ENCODE measurements around the gene CUL9. TPM values are rescaled to one million over a fixed set of nuclear protein-coding genes. Genes with fewer than 3 reads are reported as not detected.
A peak's percentile ranks its signal among the peaks of the same experiment; 100 is the strongest.

Gene CUL9
- total RNA-seq, 1 donor from 2014 or later, result 57.0 TPM

DNA sequence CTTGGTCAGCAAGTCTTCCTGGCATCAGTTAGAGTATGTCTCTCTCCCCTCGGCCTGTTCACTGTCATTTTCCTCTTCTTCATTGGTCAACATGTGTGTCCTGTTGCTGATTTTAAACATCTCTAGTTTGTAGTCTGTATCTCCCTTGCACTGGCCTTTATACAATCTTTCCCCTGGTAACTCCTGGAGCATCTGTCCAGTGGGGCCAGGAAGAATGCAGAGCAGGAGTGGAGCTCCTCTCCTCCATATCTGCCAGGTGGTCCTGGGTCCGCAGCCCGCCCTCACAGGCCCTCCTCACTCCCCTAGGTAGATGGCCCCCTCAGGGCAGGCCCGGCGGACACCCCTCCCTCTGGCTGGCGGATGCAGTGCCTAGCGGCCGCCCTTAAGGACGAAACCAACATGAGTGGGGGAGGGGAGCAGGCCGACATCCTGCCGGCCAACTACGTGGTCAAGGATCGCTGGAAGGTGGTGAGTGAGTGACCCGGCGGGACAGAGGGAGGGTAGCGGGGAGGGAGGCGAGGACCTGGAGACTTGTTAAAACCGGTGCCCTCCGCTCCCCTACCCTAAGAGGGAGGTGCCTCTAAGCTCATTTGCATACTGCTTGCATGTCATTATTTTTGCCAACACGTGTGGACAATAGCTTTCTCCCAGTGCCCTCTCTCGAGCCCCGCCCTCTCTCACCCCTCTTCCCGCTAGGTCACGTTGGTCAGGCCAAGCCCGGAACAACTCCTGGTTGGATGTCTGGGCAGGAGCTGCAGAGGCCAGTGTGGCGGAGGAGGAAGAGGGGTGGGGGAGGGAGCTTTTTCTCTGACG, 64.5 kb downstream of the CUL9 start:
- Mint-ChIP-seq H3K27me3 (peaks cover 18% of the 10 kb centered on the region), H3K4me1 (ENCODE audit: low read depth) (peaks cover 9% of the 10 kb centered on the region), H3K36me3 (ENCODE audit: insufficient read depth) (no peaks in the 10 kb centered on the region), H3K9me3 (ENCODE audit: low read depth) (no peaks in the 10 kb centered on the region), H3K4me3 (ENCODE audit: low read depth) (no peak overlapping the region), H3K27ac (peak overlapping the region; percentile 95)
- TF ChIP-seq, protein P1, sequence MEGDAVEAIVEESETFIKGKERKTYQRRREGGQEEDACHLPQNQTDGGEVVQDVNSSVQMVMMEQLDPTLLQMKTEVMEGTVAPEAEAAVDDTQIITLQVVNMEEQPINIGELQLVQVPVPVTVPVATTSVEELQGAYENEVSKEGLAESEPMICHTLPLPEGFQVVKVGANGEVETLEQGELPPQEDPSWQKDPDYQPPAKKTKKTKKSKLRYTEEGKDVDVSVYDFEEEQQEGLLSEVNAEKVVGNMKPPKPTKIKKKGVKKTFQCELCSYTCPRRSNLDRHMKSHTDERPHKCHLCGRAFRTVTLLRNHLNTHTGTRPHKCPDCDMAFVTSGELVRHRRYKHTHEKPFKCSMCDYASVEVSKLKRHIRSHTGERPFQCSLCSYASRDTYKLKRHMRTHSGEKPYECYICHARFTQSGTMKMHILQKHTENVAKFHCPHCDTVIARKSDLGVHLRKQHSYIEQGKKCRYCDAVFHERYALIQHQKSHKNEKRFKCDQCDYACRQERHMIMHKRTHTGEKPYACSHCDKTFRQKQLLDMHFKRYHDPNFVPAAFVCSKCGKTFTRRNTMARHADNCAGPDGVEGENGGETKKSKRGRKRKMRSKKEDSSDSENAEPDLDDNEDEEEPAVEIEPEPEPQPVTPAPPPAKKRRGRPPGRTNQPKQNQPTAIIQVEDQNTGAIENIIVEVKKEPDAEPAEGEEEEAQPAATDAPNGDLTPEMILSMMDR (IDR thresholded peaks at IDR 0.05; ENCODE audit: unreplicated experiment), result no peak
- DNase-seq (ENCODE audit: low spot score, unreplicated experiment), result peak; percentile 61

DNA sequence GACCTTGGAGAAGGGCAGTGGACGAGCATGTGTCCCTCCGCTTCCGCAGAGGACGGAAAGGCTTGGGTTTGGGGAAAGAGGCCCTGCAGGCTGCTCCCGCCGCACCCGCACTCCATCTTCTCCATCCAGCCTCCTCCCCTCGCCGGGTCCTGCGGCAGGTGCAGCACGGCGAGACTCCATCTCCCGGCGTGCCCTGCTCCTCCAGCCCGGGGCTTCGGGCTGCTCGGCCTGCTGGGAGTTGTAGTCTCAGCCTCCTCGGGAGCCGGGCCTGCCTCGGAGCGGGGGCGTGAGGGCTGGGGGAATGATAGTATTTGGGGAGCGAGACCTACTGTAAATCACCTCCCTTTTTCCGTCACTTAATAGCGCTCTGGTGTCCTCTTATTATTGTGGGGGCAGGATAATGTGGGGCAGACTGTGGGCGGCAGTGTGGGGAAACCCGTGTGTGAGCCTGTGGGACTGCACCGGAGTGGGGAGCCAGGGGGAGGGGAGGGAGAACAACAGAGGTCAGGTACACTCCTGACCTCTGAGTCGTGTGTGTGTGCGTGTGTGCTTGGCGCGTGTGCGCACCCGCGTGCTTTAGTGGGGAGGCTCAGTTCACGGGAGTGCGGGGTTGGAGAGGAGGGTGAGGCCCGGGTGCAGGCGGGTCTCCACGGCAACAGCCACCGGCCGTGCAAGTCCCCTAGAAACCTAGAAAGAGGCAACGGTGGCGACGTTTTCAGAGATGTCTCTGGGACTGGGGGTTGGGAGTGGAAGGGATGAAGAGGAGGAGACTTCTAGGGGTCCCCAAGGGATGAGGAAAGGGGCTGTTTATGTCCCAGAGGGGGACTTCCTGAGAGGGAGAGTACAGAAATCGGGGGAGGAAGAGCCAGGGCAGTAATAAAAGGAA, 65.4 kb downstream of the CUL9 start:
- peak; percentile 76 for DNase-seq (ENCODE audit: low spot score, unreplicated experiment)
- H3K27me3 Mint-ChIP-seq, result peaks cover 24% of the 10 kb centered on the region
- peak overlapping the region; percentile 95 for H3K27ac Mint-ChIP-seq
- peaks cover 9% of the 10 kb centered on the region for H3K4me1 Mint-ChIP-seq (ENCODE audit: low read depth)
- H3K4me3 Mint-ChIP-seq (ENCODE audit: low read depth), result no peak overlapping the region
- H3K36me3 Mint-ChIP-seq (ENCODE audit: insufficient read depth), result no peaks in the 10 kb centered on the region
- TF ChIP-seq, protein P1 (IDR thresholded peaks at IDR 0.05; ENCODE audit: unreplicated experiment), result peak; percentile 12
- H3K9me3 Mint-ChIP-seq (ENCODE audit: low read depth), result no peaks in the 10 kb centered on the region

DNA sequence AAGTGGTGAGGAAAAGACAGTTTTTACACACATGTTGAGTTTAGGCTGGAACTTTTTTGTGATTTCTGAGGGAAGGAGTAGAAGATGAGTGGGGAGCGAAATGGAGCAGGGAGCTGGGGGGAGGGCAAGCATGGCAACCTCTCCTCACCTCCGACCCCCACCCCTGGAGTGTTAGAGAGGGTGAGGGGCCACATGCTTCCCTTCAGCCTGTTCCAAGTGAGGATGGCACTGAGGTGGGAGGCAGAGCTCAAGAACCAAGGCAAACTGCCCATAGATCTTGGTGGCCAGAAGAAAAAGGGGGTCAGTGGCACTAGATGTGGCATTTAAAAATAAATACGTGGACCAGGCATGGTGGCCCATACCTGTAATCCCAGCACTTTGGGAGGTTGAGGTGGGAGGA, 66.1 kb downstream of the CUL9 start:
- H3K27me3 Mint-ChIP-seq, result peaks cover 29% of the 10 kb centered on the region
- H3K4me1 Mint-ChIP-seq (ENCODE audit: low read depth), result peaks cover 9% of the 10 kb centered on the region
- TF ChIP-seq, protein P1 (IDR thresholded peaks at IDR 0.05; ENCODE audit: unreplicated experiment), result no peak
- H3K36me3 Mint-ChIP-seq (ENCODE audit: insufficient read depth), result no peaks in the 10 kb centered on the region
- H3K27ac Mint-ChIP-seq, result no peak overlapping the region
- no peaks in the 10 kb centered on the region for H3K9me3 Mint-ChIP-seq (ENCODE audit: low read depth)
- DNase-seq (ENCODE audit: low spot score, unreplicated experiment), result no peak
- no peak overlapping the region for H3K4me3 Mint-ChIP-seq (ENCODE audit: low read depth)

DNA sequence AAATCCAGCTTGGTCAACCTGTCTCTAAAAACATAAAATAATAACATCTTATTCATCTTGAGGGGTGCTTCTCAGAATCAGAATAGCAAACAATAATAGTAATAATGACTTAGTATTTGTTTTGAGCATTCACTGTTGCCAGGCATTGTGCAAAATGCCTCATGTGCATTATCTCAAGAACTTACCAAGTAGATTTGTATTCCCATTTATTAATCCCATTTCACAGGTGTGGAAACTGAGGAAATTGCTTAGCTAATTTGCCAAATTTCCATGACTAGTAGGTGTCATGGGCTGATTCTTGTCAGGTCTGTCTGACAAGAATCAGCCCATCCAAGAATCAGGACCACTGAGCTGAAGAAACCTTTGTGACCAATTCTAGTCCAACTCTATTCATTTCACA, 66.8 kb downstream of the CUL9 start:
- no peak for DNase-seq (ENCODE audit: low spot score, unreplicated experiment)
- Mint-ChIP-seq H3K4me3 (ENCODE audit: low read depth) (no peak overlapping the region), H3K27me3 (peaks cover 29% of the 10 kb centered on the region), H3K27ac (no peak overlapping the region), H3K9me3 (ENCODE audit: low read depth) (no peaks in the 10 kb centered on the region), H3K4me1 (ENCODE audit: low read depth) (peaks cover 9% of the 10 kb centered on the region), H3K36me3 (ENCODE audit: insufficient read depth) (no peaks in the 10 kb centered on the region)
- TF ChIP-seq, protein P1 (IDR thresholded peaks at IDR 0.05; ENCODE audit: unreplicated experiment), result no peak

DNA sequence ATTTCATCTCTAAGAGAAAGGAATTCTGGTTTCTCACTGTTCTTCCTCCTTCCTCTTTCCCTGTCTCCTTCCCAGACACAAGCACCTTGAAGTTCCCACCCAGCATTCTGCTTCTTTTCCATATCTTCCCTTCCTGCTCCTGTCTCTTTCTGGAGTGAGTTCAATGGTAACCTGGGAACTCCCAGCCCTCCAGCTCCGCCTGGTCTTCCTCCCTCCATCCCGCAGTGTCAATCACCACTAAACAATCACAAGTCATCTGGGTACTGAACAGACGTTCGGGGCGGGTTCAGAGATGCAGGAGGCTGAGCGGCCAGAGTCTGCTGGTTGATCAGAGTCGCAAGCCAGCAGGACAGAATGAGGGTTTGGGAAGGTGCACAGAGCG, 69.0 kb downstream of the CUL9 start:
- DNase-seq (ENCODE audit: low spot score, unreplicated experiment), result no peak
- Mint-ChIP-seq H3K27ac (no peak overlapping the region), H3K27me3 (peaks cover 31% of the 10 kb centered on the region)

More for the DNA sequence above, 69.0 kb downstream of the CUL9 start:
- no peaks in the 10 kb centered on the region for H3K9me3 Mint-ChIP-seq (ENCODE audit: low read depth)
- H3K4me1 Mint-ChIP-seq (ENCODE audit: low read depth), result peaks cover 9% of the 10 kb centered on the region
- no peak overlapping the region for H3K4me3 Mint-ChIP-seq (ENCODE audit: low read depth)
- TF ChIP-seq, protein P1 (IDR thresholded peaks at IDR 0.05; ENCODE audit: unreplicated experiment), result no peak
- H3K36me3 Mint-ChIP-seq (ENCODE audit: insufficient read depth), result no peaks in the 10 kb centered on the region

Measured in progenitor cell of endocrine pancreas (in vitro differentiated cells).